IMR-90 (cell line): ENCODE measurements around the gene TBX4. TPM values are rescaled to one million over a fixed set of nuclear protein-coding genes. Genes with fewer than 3 reads are reported as not detected.

Experiments used
- ATAC-seq: fragments of 200-7000 bp; cut with Tn5 transposase; 2 replicates; pipeline ENCODE4 v1.9.1; 2020; ENCODE audit warnings: low read depth, mild to moderate bottlenecking, moderate library complexity
- BruUV-seq: library from RNA; stranded (reverse); fragments of 400-500 nt; replicated peaks from 2 replicates; lab custom pipeline; 2021; lab: Mats Ljungman, UMichigan
- CTCF ChIA-PET: fragments of 300-600 bp; formaldehyde crosslinking; extraction: SDS; loops from one replicate; lab custom pipeline; 2021; ENCODE audit warnings: antibody characterized with exemption; lab: Yijun Ruan, JAX
- POLR2A ChIA-PET: fragments of 300-600 bp; sonication (Branson Sonifier 250); formaldehyde crosslinking; loops from one replicate; lab custom pipeline; 2022; ENCODE audit warnings: antibody characterized with exemption; ENCODE audit not compliant: unreplicated experiment; lab: Charles Lee
- DNase-seq: peaks from one replicate; pipeline ENCODE4 v3.0.0; 2013
- H2AFZ ChIP-seq: replicated peaks from 2 replicates; pipeline ENCODE3; 2013; ENCODE audit warnings: low read length, mild to moderate bottlenecking; ENCODE audit not compliant: poor library complexity
- H2AK5ac ChIP-seq: 2 replicates; pipeline ENCODE4 v1.6.1; 2013; ENCODE audit warnings: low read depth, low read length, inconsistent platforms
- H2AK9ac ChIP-seq: replicated peaks from 2 replicates; pipeline ENCODE3; 2013; ENCODE audit warnings: mild to moderate bottlenecking, low read depth, low read length, moderate library complexity; ENCODE audit not compliant: poor library complexity
- H2BK120ac ChIP-seq: 2 replicates; pipeline ENCODE4 v1.6.1; 2013; ENCODE audit warnings: low read depth, low read length, inconsistent platforms
- H2BK15ac ChIP-seq: 3 replicates; pipeline ENCODE4 v1.6.1; 2013; ENCODE audit warnings: low read depth, low read length, inconsistent platforms
- H2BK20ac ChIP-seq: 2 replicates; pipeline ENCODE4 v1.6.1; 2013; ENCODE audit warnings: low read depth, mild to moderate bottlenecking, inconsistent platforms, low read length, moderate library complexity
- H2BK5ac ChIP-seq: 2 replicates; pipeline ENCODE4 v1.6.1; 2013; ENCODE audit warnings: mild to moderate bottlenecking, low read depth, low read length, inconsistent platforms; ENCODE audit not compliant: poor library complexity, severe bottlenecking
- H3K14ac ChIP-seq: replicated peaks from 2 replicates; pipeline ENCODE4 v1.6.1; 2013; ENCODE audit warnings: low read depth, low read length, inconsistent platforms
- H3K18ac ChIP-seq: 2 replicates; pipeline ENCODE4 v1.6.1; 2013; ENCODE audit warnings: low read depth, low read length, control low read depth
- H3K23ac ChIP-seq: 2 replicates; pipeline ENCODE4 v1.6.1; 2013; ENCODE audit warnings: low read depth, low read length, inconsistent platforms
- H3K27ac ChIP-seq: 2 replicates; pipeline ENCODE4 v1.5.1; 2013; ENCODE audit warnings: mild to moderate bottlenecking, control low read depth, low read length; ENCODE audit not compliant: insufficient read depth
- H3K27me3 ChIP-seq: 2 replicates; pipeline ENCODE4 v1.6.1; 2013; ENCODE audit warnings: low read length; ENCODE audit not compliant: control insufficient read depth, insufficient read depth
- H3K36me3 ChIP-seq: 2 replicates; pipeline ENCODE4 v1.6.1; 2013; ENCODE audit warnings: low read length, mixed read lengths; ENCODE audit not compliant: control insufficient read depth, insufficient read depth
- H3K4ac ChIP-seq: 2 replicates; pipeline ENCODE4 v1.6.1; 2013; ENCODE audit warnings: low read depth, low read length, inconsistent platforms
- H3K4me1 ChIP-seq: 2 replicates; pipeline ENCODE4 v1.6.1; 2013; ENCODE audit warnings: low read length, mixed read lengths; ENCODE audit not compliant: control insufficient read depth, insufficient read depth
- H3K4me2 ChIP-seq: 2 replicates; pipeline ENCODE4 v1.6.1; 2013; ENCODE audit warnings: low read depth, mild to moderate bottlenecking, control low read depth, low read length, moderate library complexity
- H3K4me3 ChIP-seq: 2 replicates; pipeline ENCODE4 v1.5.1; 2013; ENCODE audit warnings: low read depth, mild to moderate bottlenecking, control low read depth, low read length, moderate library complexity; ENCODE audit not compliant: insufficient read depth
- H3K56ac ChIP-seq: 2 replicates; pipeline ENCODE4 v1.6.1; 2013; ENCODE audit warnings: low read length, inconsistent platforms; ENCODE audit not compliant: insufficient read depth; ENCODE audit errors: extremely low read depth
- H3K79me1 ChIP-seq, 2 experiments: 2 replicates each; pipeline ENCODE4 v1.6.1; 2013; ENCODE audit warnings: low read length in 2 of 2, inconsistent platforms in 1 of 2, low read depth in 1 of 2
- H3K9ac ChIP-seq: 2 replicates; pipeline ENCODE4 v1.6.1; 2013; ENCODE audit warnings: low read depth, low read length, control low read depth
- H3K9me1 ChIP-seq: 2 replicates; pipeline ENCODE4 v1.6.1; 2013; ENCODE audit warnings: low read length, inconsistent platforms; ENCODE audit not compliant: insufficient read depth
- H3K9me3 ChIP-seq: 2 replicates; pipeline ENCODE4 v1.6.1; 2013; ENCODE audit warnings: low read length; ENCODE audit not compliant: control insufficient read depth, insufficient read depth
- H4K20me1 ChIP-seq: 2 replicates; pipeline ENCODE4 v1.6.1; 2013; ENCODE audit warnings: low read length, inconsistent platforms; ENCODE audit not compliant: insufficient read depth
- H4K5ac ChIP-seq: 2 replicates; pipeline ENCODE4 v1.6.1; 2013; ENCODE audit warnings: mild to moderate bottlenecking, low read depth, low read length, control low read depth
- H4K8ac ChIP-seq, 2 experiments: 2 replicates each; pipeline ENCODE4 v1.6.1; 2013; ENCODE audit warnings: low read depth in 2 of 2, low read length in 2 of 2, control low read depth in 1 of 2, inconsistent platforms in 1 of 2
- H4K91ac ChIP-seq: 2 replicates; pipeline ENCODE4 v1.6.1; 2013; ENCODE audit warnings: low read depth, low read length, inconsistent platforms; ENCODE audit not compliant: insufficient read depth
- CEBPB ChIP-seq: IDR thresholded peaks from 2 replicates; pipeline ENCODE4 v1.6.1; 2012; ENCODE audit warnings: low read depth, low read length, improper control_type of control experiment
- CTCF ChIP-seq: conservative IDR thresholded peaks from 2 replicates; pipeline ENCODE4 v1.5.1; 2012; ENCODE audit warnings: mild to moderate bottlenecking, low read depth, low read length, improper control_type of control experiment
- SMC3 ChIP-seq: fragments of 150-350 bp; IDR thresholded peaks from 2 replicates; pipeline ENCODE4 v1.6.1; 2016; ENCODE audit warnings: low read depth, mild to moderate bottlenecking, antibody characterized with exemption, low read length, moderate library complexity
- WGBS, 2 experiments: methylation state at CpG; one replicate each; pipeline versions ENCODE4 v1.1.5 to v1.1.7; 2013; ENCODE audit warnings: missing lambda C conversion rate in 2 of 2; ENCODE audit not compliant: insufficient read length in 1 of 2; ENCODE audit errors: extremely low coverage in 2 of 2; 5-methylcytosine and 5-hydroxymethylcytosine counted together
- dilution Hi-C: fragments of 300-500 bp; cut with HindIII; formaldehyde crosslinking; loops from one replicate; pipeline ENCODE4 v1.14.3; 2018; ENCODE audit warnings: low sequenced_read_pairs; ENCODE audit not compliant: unreplicated experiment
- in situ Hi-C: fragments of 300-500 bp; cut with MboI; formaldehyde crosslinking; loops from 3 replicates; pipeline ENCODE4 v1.14.3; 2019; ENCODE audit warnings: low sequenced_read_pairs, inconsistent platforms, mixed read lengths
- intact Hi-C: fragments of 100-400 bp; cut with micrococcal nuclease; formaldehyde crosslinking; loops from 2 replicates; pipeline ENCODE4 v1.10.0; 2022
- polyA plus RNA-seq, 3 experiments: library from polyadenylated mRNA; depleted of rRNA; stranded (reverse); fragments of >200 nt; gene quantifications; 2 replicates each; pipeline ENCODE4 v1.2.3, GENCODE V29; 2012; ENCODE audit warnings: low replicate concordance in 1 of 3
- total RNA-seq: library from RNA; depleted of rRNA; stranded (reverse); fragments of >200 nt; gene quantifications from 2 replicates; pipeline ENCODE4 v1.2.3, GENCODE V29; 2012
- TF ChIP-seq, protein P1 (sequence below): fragments of 150-350 bp; IDR thresholded peaks from 2 replicates; pipeline ENCODE4 v1.6.1; 2016; ENCODE audit warnings: low read depth, mild to moderate bottlenecking, low read length, moderate library complexity, borderline replicate concordance

TBX4 gene
- total and polyA plus RNA-seq, 2 of the 4 experiments (the other 2 are of a cell fraction) = 0.05 TPM; not detected in 1

- Histone ChIP-seq H3K79me1 (peaks cover 9 to 46% of the 10 kb centered on the region in 2 experiments; a peak in 3 of 4 replicates), H4K91ac (peak overlapping the region; percentile 6; the same call in 1 of the 2 replicates), H3K4me2 (peak overlapping the region; percentile 30; the same call in 1 of the 2 replicates), H3K4me3 (no peak overlapping the region), H3K4ac (peak overlapping the region; percentile 1; the same call in 1 of the 2 replicates), H3K4me1 (peaks cover 26% of the 10 kb centered on the region), H4K20me1 (peaks cover 9% of the 10 kb centered on the region; the same call in 1 of the 2 replicates), H2BK5ac (no peak overlapping the region), H2AK5ac (peak overlapping the region; percentile 43; the same call in 1 of the 2 replicates), H3K56ac (no peak overlapping the region), H4K8ac (peak overlapping the region in 1 of 2 experiments; percentile 46; a peak in 1 of 4 replicates), H3K23ac (0 out of 2 replicates have a peak overlapping the region, but pooled peaks have one; percentile 11), H2AK9ac (peak overlapping the region; percentile 3), H3K36me3 (peaks cover under 1% of the 10 kb centered on the region; the same call in 1 of the 2 replicates), H3K27ac (no peak overlapping the region), H3K27me3 (no peaks in the 10 kb centered on the region), H2BK20ac (no peak overlapping the region), H2BK15ac (no peak overlapping the region), H3K9me3 (no peaks in the 10 kb centered on the region), H3K9me1 (no peaks in the 10 kb centered on the region; the same call in 1 of the 2 replicates), H3K18ac (no peak overlapping the region), H2BK120ac (0 out of 2 replicates have a peak overlapping the region, but pooled peaks have one; percentile 20), H2AFZ (peak overlapping the region; percentile 54), H4K5ac (no peak overlapping the region), H3K9ac (no peak overlapping the region), H3K14ac (no peak overlapping the region)
- ATAC-seq (no peak), DNase-seq (no peak)
- in situ Hi-C loops (no loop called here), intact Hi-C loops (loop anchor here (5.0 kb wide), 1 partner anchor 653 kb away; the partner anchor contains the start of gene MED13), dilution Hi-C loops (no loop called here)
- 39% methylated on average over 6 of the region's 16 CpGs; no CpG with 5 or more reads in 1 of the 2 experiments for WGBS, 2 experiments
- TF ChIP-seq CTCF = no peak
- 0 out of 2 replicates have a peak, but pooled peaks have one; percentile 43 for TF ChIP-seq CEBPB
- no peak for TF ChIP-seq SMC3
- TF ChIP-seq, protein P1, sequence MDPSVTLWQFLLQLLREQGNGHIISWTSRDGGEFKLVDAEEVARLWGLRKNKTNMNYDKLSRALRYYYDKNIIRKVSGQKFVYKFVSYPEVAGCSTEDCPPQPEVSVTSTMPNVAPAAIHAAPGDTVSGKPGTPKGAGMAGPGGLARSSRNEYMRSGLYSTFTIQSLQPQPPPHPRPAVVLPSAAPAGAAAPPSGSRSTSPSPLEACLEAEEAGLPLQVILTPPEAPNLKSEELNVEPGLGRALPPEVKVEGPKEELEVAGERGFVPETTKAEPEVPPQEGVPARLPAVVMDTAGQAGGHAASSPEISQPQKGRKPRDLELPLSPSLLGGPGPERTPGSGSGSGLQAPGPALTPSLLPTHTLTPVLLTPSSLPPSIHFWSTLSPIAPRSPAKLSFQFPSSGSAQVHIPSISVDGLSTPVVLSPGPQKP = no peak
- BruUV-seq = no TSS peak
- POLR2A ChIA-PET = interaction anchor here (0.6 kb wide), 1 partner anchor 166 kb away, joined by 14 read pairs; no protein-coding TSS in a partner anchor
- CTCF ChIA-PET = interaction anchor here (0.7 to 1.7 kb wide), 2 partner anchors 136 to 160 kb away, joined by 3 to 4 read pairs; no protein-coding TSS in a partner anchor
Observed at GRCh38 chr17:61414141-61414935, 37.9 kb upstream of the TBX4 start.
